ENCODE results near the gene DNAJC7.

DNA sequence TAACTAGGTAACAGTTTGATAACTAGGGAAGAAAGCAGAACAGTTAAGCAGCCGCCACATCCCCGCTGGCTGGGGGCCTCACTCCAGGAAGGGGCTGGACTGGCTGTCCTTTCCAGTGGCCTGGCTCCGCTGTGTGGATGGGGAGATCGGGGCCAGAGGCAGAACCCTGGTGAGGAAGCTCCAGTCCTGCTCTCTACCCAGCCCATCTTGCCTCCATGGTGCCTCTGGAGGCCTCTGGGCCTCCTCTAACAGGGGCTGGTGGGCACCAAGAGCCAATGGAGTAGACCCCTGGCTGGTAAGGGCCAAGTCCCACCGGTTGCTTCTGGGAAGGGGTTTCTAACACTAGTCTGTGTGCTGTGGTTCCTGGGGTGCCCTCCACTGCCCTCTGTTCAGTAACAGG lies 42.6 kb downstream of the DNAJC7 start:
- TF ChIP-seq, protein P1, sequence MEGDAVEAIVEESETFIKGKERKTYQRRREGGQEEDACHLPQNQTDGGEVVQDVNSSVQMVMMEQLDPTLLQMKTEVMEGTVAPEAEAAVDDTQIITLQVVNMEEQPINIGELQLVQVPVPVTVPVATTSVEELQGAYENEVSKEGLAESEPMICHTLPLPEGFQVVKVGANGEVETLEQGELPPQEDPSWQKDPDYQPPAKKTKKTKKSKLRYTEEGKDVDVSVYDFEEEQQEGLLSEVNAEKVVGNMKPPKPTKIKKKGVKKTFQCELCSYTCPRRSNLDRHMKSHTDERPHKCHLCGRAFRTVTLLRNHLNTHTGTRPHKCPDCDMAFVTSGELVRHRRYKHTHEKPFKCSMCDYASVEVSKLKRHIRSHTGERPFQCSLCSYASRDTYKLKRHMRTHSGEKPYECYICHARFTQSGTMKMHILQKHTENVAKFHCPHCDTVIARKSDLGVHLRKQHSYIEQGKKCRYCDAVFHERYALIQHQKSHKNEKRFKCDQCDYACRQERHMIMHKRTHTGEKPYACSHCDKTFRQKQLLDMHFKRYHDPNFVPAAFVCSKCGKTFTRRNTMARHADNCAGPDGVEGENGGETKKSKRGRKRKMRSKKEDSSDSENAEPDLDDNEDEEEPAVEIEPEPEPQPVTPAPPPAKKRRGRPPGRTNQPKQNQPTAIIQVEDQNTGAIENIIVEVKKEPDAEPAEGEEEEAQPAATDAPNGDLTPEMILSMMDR (IDR thresholded peaks at IDR 0.05): no peak
- TF ChIP-seq POLR2A (IDR thresholded peaks at IDR 0.05): no peak
